Activated CD4-positive, CD25-positive, alpha-beta regulatory T cell treated with anti-CD3 and anti-CD28 coated beads, Interleukin-2, amount 50 U/mL, for 16 hours (primary cell): Measurements from ENCODE around the gene MYL1.

Source experiments
- DNase-seq: peaks from one replicate; pipeline ENCODE4 v3.0.0-alpha.2; 2020; ENCODE audit warnings: low read depth, low spot score

The MYL1 gene

GRCh38 chr2:210315015-210315788, at the start of gene MYL1:
Gene MYL1 (minus strand): TSS chr2:210315174. CDS start chr2:210315042, 132 bp downstream.
- DNase-seq: no peak

- DNase-seq: no peak
These were observed 48.9 kb upstream of the MYL1 start for GRCh38 chr2:210363876-210364275.

- DNase-seq: no peak
These were observed 48.3 kb upstream of the MYL1 start for GRCh38 chr2:210363261-210363660.

- DNase-seq: no peak
These were observed 45.4 kb upstream of the MYL1 start for GRCh38 chr2:210360412-210360811.

GRCh38 chr2:210356944-210357343, 42.0 kb upstream of the MYL1 start:
- DNase-seq: no peak

- DNase-seq: no peak
These were observed 22.2 kb upstream of the MYL1 start for GRCh38 chr2:210337159-210337558.

GRCh38 chr2:210324906-210325305, 9.9 kb upstream of the MYL1 start:
- DNase-seq: no peak

- no peak for DNase-seq
These were observed 9.5 kb upstream of the MYL1 start for GRCh38 chr2:210324458-210324857.

- DNase-seq: no peak
These were observed 8.0 kb upstream of the MYL1 start for GRCh38 chr2:210323003-210323402.

GRCh38 chr2:210318891-210319290, 3.9 kb upstream of the MYL1 start:
- no peak for DNase-seq

- no peak for DNase-seq
These were observed 3.5 kb upstream of the MYL1 start for GRCh38 chr2:210318486-210318885.

- no peak for DNase-seq
These were observed 4.4 kb downstream of the MYL1 start for GRCh38 chr2:210310550-210310949.

GRCh38 chr2:210309548-210310233, 5.3 kb downstream of the MYL1 start:
- no peak for DNase-seq

- DNase-seq: no peak
These were observed 11.5 kb downstream of the MYL1 start for GRCh38 chr2:210303498-210303897.

GRCh38 chr2:210302326-210302725, 12.6 kb downstream of the MYL1 start:
- DNase-seq: no peak

- no peak for DNase-seq
These were observed 15.1 kb downstream of the MYL1 start for GRCh38 chr2:210299866-210300373.

- DNase-seq: no peak
These were observed 26.6 kb downstream of the MYL1 start for GRCh38 chr2:210288408-210288807.

GRCh38 chr2:210287301-210287700, 27.7 kb downstream of the MYL1 start:
- DNase-seq: no peak

- DNase-seq: no peak
These were observed 28.8 kb downstream of the MYL1 start for GRCh38 chr2:210286123-210286680.

- DNase-seq: no peak
These were observed 37.8 kb downstream of the MYL1 start for GRCh38 chr2:210277133-210277532.

- no peak for DNase-seq
These were observed 43.7 kb downstream of the MYL1 start for GRCh38 chr2:210271300-210271699.

GRCh38 chr2:210269148-210269547, 45.8 kb downstream of the MYL1 start:
- DNase-seq: no peak

- DNase-seq: no peak
These were observed 46.7 kb downstream of the MYL1 start for GRCh38 chr2:210268281-210268680.
